Heart left ventricle (tissue), 13 donors: ENCODE results near the gene NLGN2.
A peak's percentile ranks its signal among the peaks of the same experiment; 100 is the strongest.

Experiments
- CTCF ChIP-seq, 12 donors: fragments of 200-600 bp; sonication (generic) in 4 of 12; IDR thresholded peaks; one replicate each; pipeline versions ENCODE4 v1.5.0 to v1.8.0; 2018 to 2022; ENCODE audit warnings: antibody characterized with exemption in 12 of 12, mild to moderate bottlenecking in 5 of 12
- POLR2A ChIP-seq, 2 donors: fragments of 450-650 bp; IDR thresholded peaks; one replicate each; pipeline ENCODE4 v1.6.1; 2017; ENCODE audit warnings: antibody characterized with exemption in 2 of 2, mild to moderate bottlenecking in 2 of 2, moderate library complexity in 2 of 2
- donor health status: ischemic (EF 13 %, LVEDD 7.1; RV severe dilation, severe dysfunction).
- donor health status: DM: no; HTN: yes; CAD: no.
- donor health status: DM: no; HTN: no; CAD: no.
- donor health status: ischemic (EF 25% LVEDD 6.9; RV normal size, moderate dysfunction).
- donor health status: ischemic (EF 25% LVEDD 5.7; RV mildly dilated, moderate dysfunction).
- donor health status: ischemic (EF 35%, LVEDD 5.7; RV mildly dilated, moderate dysfunction).
- donor health status: nonischemic (EF 11% LVEDD 7.7; RV severe dilation, severe dysfunction).
- donor health status: DM: yes; HTN: yes; CAD: no.
- donor health status: PGD.
- donor health status: ischemic (EF 29% LVEDD 5.4; RV normal size, mild dysfunction).
- donor health status: nonischemic (EF 23%, LVEDD 6.1; RV moderate dilation, normal function).

- peak in 1 of 12 donors; percentile 15 for TF ChIP-seq CTCF (IDR thresholded peaks at IDR 0.05)
- TF ChIP-seq POLR2A (IDR thresholded peaks at IDR 0.05): no peak
Observed at GRCh38 chr17:7380321-7380720, 27.3 kb upstream of the NLGN2 start.
